ENCODE data around the gene GHDC. TPM values are rescaled to one million over a fixed set of nuclear protein-coding genes. Genes with fewer than 3 reads are reported as not detected.

GHDC gene
- total and polyA plus RNA-seq, 2 of the 13 experiments (the other 11 are each of a cell fraction or from before 2014, with no cell fraction given) = 15.4 to 22.5 TPM

GRCh38 chr17:42180922-42181850 is 13.1 kb downstream of the GHDC start, which contains the start of gene KCNH4 (continued):
- TF ChIP-seq UBTF (CRISPR knock-in tag; IDR thresholded peaks at IDR 0.05) = no peak
- TF ChIP-seq JUN (CRISPR knock-in tag; IDR thresholded peaks at IDR 0.05) = no peak
- no peak for TF ChIP-seq NFKBIZ (CRISPR knock-in tag; IDR thresholded peaks at IDR 0.05)
- TF ChIP-seq ZNF451 (CRISPR knock-in tag; IDR thresholded peaks at IDR 0.05) = 0 out of 2 replicates have a peak, but pooled peaks have one; percentile 24
- no peak for TF ChIP-seq NKX3-1 (CRISPR knock-in tag; IDR thresholded peaks at IDR 0.05)
- no peak for TF ChIP-seq FOXA3 (CRISPR knock-in tag; IDR thresholded peaks at IDR 0.05)
- no peak for TF ChIP-seq ZFP82 (CRISPR knock-in tag; IDR thresholded peaks at IDR 0.05; ENCODE audit: borderline replicate concordance)
- TF ChIP-seq ZNF496 (CRISPR knock-in tag; IDR thresholded peaks at IDR 0.05; ENCODE audit: insufficient replicate concordance) = no peak
- TF ChIP-seq EED (CRISPR knock-in tag; IDR thresholded peaks at IDR 0.05) = no peak
- no peak for TF ChIP-seq IKZF5 (CRISPR knock-in tag; IDR thresholded peaks at IDR 0.05)
- no peak for TF ChIP-seq RORA (CRISPR knock-in tag; IDR thresholded peaks at IDR 0.05)
- TF ChIP-seq ARID5B (CRISPR knock-in tag; IDR thresholded peaks at IDR 0.05) = no peak
